KG1 (cell line): ENCODE results near the gene CRYBG1.
"Not testable (repeated sequence)": the region's sequence is repeated elsewhere in the genome, so short reads cannot be mapped to it uniquely, and the experiment has no call there.

Experiments used
- DNase-seq: peaks from one replicate; lab custom pipeline; 2025; lab: John Stamatoyannopoulos, UW

CRYBG1 gene

GRCh38 chr6:106547601-106548453, 187.3 kb downstream of the CRYBG1 start:
- no peak for DNase-seq

GRCh38 chr6:106548926-106549455, 188.5 kb downstream of the CRYBG1 start:
- not testable (repeated sequence) for DNase-seq

GRCh38 chr6:106549521-106549920, 189.0 kb downstream of the CRYBG1 start:
- DNase-seq, result no peak

- DNase-seq, result no peak
These were observed 190.6 kb downstream of the CRYBG1 start for GRCh38 chr6:106551155-106551554.

- no peak for DNase-seq
These were observed 192.9 kb downstream of the CRYBG1 start for GRCh38 chr6:106553440-106553839.

GRCh38 chr6:106555767-106556166, 195.2 kb downstream of the CRYBG1 start:
- DNase-seq, result no peak

- no peak for DNase-seq
These were observed 195.9 kb downstream of the CRYBG1 start for GRCh38 chr6:106556368-106556960.

- no peak for DNase-seq
These were observed 197.3 kb downstream of the CRYBG1 start for GRCh38 chr6:106557837-106558236.

- no peak for DNase-seq
These were observed 197.8 kb downstream of the CRYBG1 start for GRCh38 chr6:106558364-106558763.

- DNase-seq, result not testable (repeated sequence)
These were observed 199.1 kb downstream of the CRYBG1 start for GRCh38 chr6:106559659-106560058.

- DNase-seq, result no peak
These were observed 200.6 kb downstream of the CRYBG1 start for GRCh38 chr6:106560996-106561685.

- no peak for DNase-seq
These were observed 201.3 kb downstream of the CRYBG1 start for GRCh38 chr6:106561686-106562405.

- no peak for DNase-seq
These were observed 203.1 kb downstream of the CRYBG1 start for GRCh38 chr6:106563614-106564013.

- DNase-seq, result no peak
These were observed 204.0 kb downstream of the CRYBG1 start for GRCh38 chr6:106564476-106564875.

- DNase-seq, result no peak
These were observed 208.0 kb downstream of the CRYBG1 start for GRCh38 chr6:106568530-106568929.

- DNase-seq, result no peak
These were observed 208.9 kb downstream of the CRYBG1 start for GRCh38 chr6:106569428-106569827.

GRCh38 chr6:106572436-106572835, 211.9 kb downstream of the CRYBG1 start:
- no peak for DNase-seq

GRCh38 chr6:106572875-106573585, 212.5 kb downstream of the CRYBG1 start:
- no peak for DNase-seq

GRCh38 chr6:106574741-106575458, 214.4 kb downstream of the CRYBG1 start:
- no peak for DNase-seq

GRCh38 chr6:106579281-106579680, 218.8 kb downstream of the CRYBG1 start:
- no peak for DNase-seq

- DNase-seq, result no peak
These were observed 221.0 kb downstream of the CRYBG1 start for GRCh38 chr6:106581468-106581867.
